Testis (tissue), 3 donors: ENCODE measurements around the gene TEX48. TPM values are rescaled to one million over a fixed set of nuclear protein-coding genes. Genes with fewer than 3 reads are reported as not detected.

Experiments
- DNase-seq: peaks from one replicate; pipeline ENCODE4 v3.0.0-alpha.2; 2019
- H3K27ac ChIP-seq, 2 donors: fragments of 200-600 bp; sonication (generic); one replicate each; pipeline ENCODE4 v1.5.1; 2019
- H3K27me3 ChIP-seq: fragments of 200-600 bp; sonication (generic); one replicate; pipeline ENCODE4 v1.5.1; 2019
- H3K36me3 ChIP-seq: fragments of 200-600 bp; sonication (generic); one replicate; pipeline ENCODE4 v1.5.1; 2017; ENCODE audit warnings: low read depth; ENCODE audit errors: missing control alignments
- H3K4me1 ChIP-seq: fragments of 200-600 bp; sonication (generic); one replicate; pipeline ENCODE4 v1.5.1; 2019
- H3K4me3 ChIP-seq, 2 donors: fragments of 200-600 bp; sonication (generic); one replicate each; pipeline ENCODE4 v1.5.1; 2017 to 2019
- H3K9me3 ChIP-seq: fragments of 200-600 bp; sonication (generic); one replicate; pipeline ENCODE4 v1.5.1; 2017
- CTCF ChIP-seq, 3 experiments: fragments of 450-650 bp in 2 of 3; fragments of 200-600 bp in 1 of 3; sonication (generic) in 1 of 3; IDR thresholded peaks; one replicate each; pipeline ENCODE4 v1.5.1; 2016 to 2019; ENCODE audit warnings: antibody characterized with exemption in 3 of 3, mild to moderate bottlenecking in 2 of 3, moderate library complexity in 1 of 3
- POLR2A ChIP-seq: fragments of 450-650 bp; IDR thresholded peaks from one replicate; pipeline ENCODE4 v1.6.1; 2017; ENCODE audit warnings: antibody characterized with exemption, mild to moderate bottlenecking, moderate library complexity
- WGBS, 2 donors: methylation state at CpG; one replicate each; pipeline ENCODE4 v1.1.5; 2018; 5-methylcytosine and 5-hydroxymethylcytosine counted together
- intact Hi-C: fragments of 100-400 bp; cut with DNase I; formaldehyde crosslinking; loops from one replicate; pipeline ENCODE4 v1.15.1; 2023; ENCODE audit warnings: low total_unique reads
- polyA plus RNA-seq: library from polyadenylated mRNA; stranded (reverse); fragments of 350-450 nt; fragmentation: Illumina TruSeq; extraction: RNeasy Lipid Tissue Mini Kit (QIAGEN cat#74804); gene quantifications from one replicate; pipeline ENCODE4 v1.2.3, GENCODE V29; 2014; ENCODE audit warnings: low read depth, low replicate concordance; ENCODE audit not compliant: insufficient read depth
- total RNA-seq, 2 donors: library from RNA; depleted of rRNA; stranded (reverse); fragments of >200 nt; gene quantifications; one replicate each; pipeline ENCODE4 v1.2.3, GENCODE V29; 2016

Gene TEX48
- total and polyA plus RNA-seq, 3 donors from 2014 or later: 11.5 to 44.0 (median 34.6) TPM

- no peak overlapping the region for H3K27ac ChIP-seq
- H3K27me3 ChIP-seq: no peaks in the 10 kb centered on the region
- no peak for DNase-seq
- H3K9me3 ChIP-seq: no peaks in the 10 kb centered on the region
- WGBS, 2 donors: 91 to 92% methylated on average over 7 of the region's 7 CpGs
- intact Hi-C loops: no loop called here
- no peak overlapping the region for H3K4me3 ChIP-seq
- H3K4me1 ChIP-seq: no peaks in the 10 kb centered on the region
- H3K36me3 ChIP-seq: no peaks in the 10 kb centered on the region
- TF ChIP-seq POLR2A: no peak
- TF ChIP-seq CTCF (IDR thresholded peaks at IDR 0.05): no peak
Measured at GRCh38 chr9:114629563-114630090, 52.4 kb downstream of the TEX48 start.

- Histone ChIP-seq H3K27ac (no peak overlapping the region), H3K4me3 (no peak overlapping the region), H3K4me1 (no peaks in the 10 kb centered on the region), H3K36me3 (no peaks in the 10 kb centered on the region), H3K27me3 (no peaks in the 10 kb centered on the region), H3K9me3 (no peaks in the 10 kb centered on the region)
- WGBS, 2 donors: 92 to 97% methylated on average over 1 of the region's 1 CpG
- DNase-seq: no peak
- TF ChIP-seq POLR2A (no peak), CTCF (IDR thresholded peaks at IDR 0.05) (no peak)
- intact Hi-C loops: no loop called here
Measured at GRCh38 chr9:114627553-114627952, 54.4 kb downstream of the TEX48 start.

DNA sequence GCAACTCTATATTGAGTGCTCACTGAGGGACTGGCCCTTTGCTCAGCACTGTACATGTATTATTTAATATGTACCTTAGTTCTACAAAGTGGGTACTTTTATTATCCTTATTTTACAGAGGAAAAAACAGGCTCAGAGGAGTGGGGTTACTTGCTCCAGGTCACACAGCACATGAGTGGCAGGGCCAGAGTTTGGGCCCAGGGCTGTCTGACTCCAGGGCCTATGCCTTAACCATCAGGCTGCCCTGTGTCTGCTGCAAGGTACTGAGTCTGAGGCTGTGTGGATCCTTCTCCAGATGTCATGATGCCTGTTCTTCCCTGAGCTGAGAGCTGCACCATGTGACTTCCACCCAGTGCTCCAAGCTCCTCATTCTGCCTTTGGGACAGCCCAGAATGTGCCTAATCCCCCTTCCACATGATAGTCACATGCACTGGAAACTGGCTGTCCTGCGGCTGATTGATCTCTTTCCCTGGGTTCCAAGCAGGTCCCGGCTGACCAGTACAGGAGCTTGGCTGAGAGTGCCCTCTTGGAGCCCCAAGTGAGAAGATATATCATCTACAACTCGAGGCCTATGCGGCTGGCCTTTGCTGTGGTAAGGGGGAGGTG, 55.5 kb downstream of the TEX48 start:
- WGBS, 2 donors: 73 to 79% methylated on average over 4 of the region's 4 CpGs
- Histone ChIP-seq H3K27me3 (no peaks in the 10 kb centered on the region), H3K27ac (no peak overlapping the region), H3K4me1 (no peaks in the 10 kb centered on the region), H3K36me3 (no peaks in the 10 kb centered on the region), H3K4me3 (no peak overlapping the region), H3K9me3 (no peaks in the 10 kb centered on the region)
- DNase-seq: no peak
- TF ChIP-seq POLR2A (no peak), CTCF (IDR thresholded peaks at IDR 0.05) (no peak)
- intact Hi-C loops: no loop called here

GRCh38 chr9:114624677-114625076, 57.3 kb downstream of the TEX48 start:
- Histone ChIP-seq H3K9me3 (no peaks in the 10 kb centered on the region), H3K27ac (no peak overlapping the region), H3K36me3 (no peaks in the 10 kb centered on the region), H3K27me3 (no peaks in the 10 kb centered on the region), H3K4me3 (no peak overlapping the region), H3K4me1 (no peaks in the 10 kb centered on the region)
- TF ChIP-seq POLR2A (no peak), CTCF (IDR thresholded peaks at IDR 0.05) (no peak)
- intact Hi-C loops: no loop called here
- no peak for DNase-seq
- WGBS, 2 donors: 93 to 97% methylated on average over 2 of the region's 2 CpGs
